HCT116 (cell line): ENCODE data around the gene PPM1H. TPM values are rescaled to one million over a fixed set of nuclear protein-coding genes. Genes with fewer than 3 reads are reported as not detected.

Experiments
- ATAC-seq: fragments of 200-7000 bp; cut with Tn5 transposase; 2 replicates; pipeline ENCODE4 v1.9.1; 2020; ENCODE audit warnings: mild to moderate bottlenecking, moderate library complexity
- BruUV-seq: library from RNA; stranded (reverse); fragments of 400-500 nt; replicated peaks from 2 replicates; lab custom pipeline; 2021; lab: Mats Ljungman, UMichigan
- CTCF ChIA-PET: fragments of 300-600 bp; sonication (Branson Sonifier 250); formaldehyde crosslinking; loops from one replicate; lab custom pipeline; 2021; ENCODE audit warnings: antibody characterized with exemption; lab: Charles Lee
- POLR2A ChIA-PET: fragments of 300-600, 350-600 bp; sonication (Branson Sonifier 250); formaldehyde crosslinking; loops from one replicate; lab custom pipeline; 2021; ENCODE audit warnings: antibody characterized with exemption; lab: Charles Lee
- RAD21 ChIA-PET, 2 experiments: fragments of 300-600 bp; sonication (Branson Sonifier 250); formaldehyde crosslinking; loops; one replicate each; lab custom pipeline; 2023; ENCODE audit warnings: low total read pairs in 2 of 2; ENCODE audit not compliant: uncharacterized antibody in 2 of 2, unreplicated experiment in 2 of 2, low non-redundant PET in 1 of 2; lab: Charles Lee
- DNase-seq: peaks from one replicate; pipeline ENCODE4 v3.0.0-alpha.2; 2010; ENCODE audit warnings: low read depth, low spot score
- H2AFZ ChIP-seq: fragments of 200-600 bp; shearing (Covaris generic), sonication (generic); 2 replicates; pipeline ENCODE4 v1.6.1; 2017; ENCODE audit warnings: low read depth, mixed run types, mixed read lengths, antibody characterized with exemption, low read length; ENCODE audit not compliant: poor library complexity, severe bottlenecking
- H3K27ac ChIP-seq: 2 replicates; pipeline ENCODE4 v1.5.1; 2012; ENCODE audit warnings: low read depth, low read length
- H3K27me3 ChIP-seq: fragments of 200-600 bp; sonication (generic); 2 replicates; pipeline ENCODE4 v1.6.1; 2016; ENCODE audit warnings: mixed run types, low read length, mixed read lengths; ENCODE audit not compliant: insufficient read depth
- H3K36me3 ChIP-seq, 2 experiments: fragments of 200-500 bp in 1 of 2; fragments of 200-600 bp in 1 of 2; sonication (Bioruptor generic) in 1 of 2; sonication (generic) in 1 of 2; 2 replicates each; pipeline versions ENCODE4 v1.5.1 to v1.6.1; 2014 to 2016; ENCODE audit warnings: low read length in 2 of 2, inconsistent platforms in 1 of 2, mixed read lengths in 1 of 2, mixed run types in 1 of 2; ENCODE audit not compliant: insufficient read depth in 2 of 2, control insufficient read depth in 1 of 2
- H3K4me1 ChIP-seq, 2 experiments: fragments of 200-600 bp in 1 of 2; sonication (generic) in 1 of 2; 2 replicates each; pipeline versions ENCODE4 v1.5.1 to v1.6.1; 2012 to 2017; ENCODE audit warnings: low read length in 2 of 2, inconsistent platforms in 1 of 2, mild to moderate bottlenecking in 1 of 2, mixed read lengths in 1 of 2, mixed run types in 1 of 2, moderate library complexity in 1 of 2; ENCODE audit not compliant: insufficient read depth in 2 of 2, control insufficient read depth in 1 of 2
- H3K4me2 ChIP-seq: fragments of 200-600 bp; sonication (generic); 2 replicates; pipeline ENCODE4 v1.6.1; 2017; ENCODE audit warnings: mixed run types, low read length, mixed read lengths
- H3K4me3 ChIP-seq, 2 experiments: fragments of 200-600 bp in 1 of 2; sonication (generic) in 1 of 2; replicated peaks in 1 of 2; 2 replicates each; pipeline ENCODE4 v1.5.1; 2011 to 2016; ENCODE audit warnings: low read length in 2 of 2, control low read depth in 1 of 2, low read depth in 1 of 2, mild to moderate bottlenecking in 1 of 2, mixed read lengths in 1 of 2, mixed run types in 1 of 2
- H3K79me2 ChIP-seq: fragments of 200-600 bp; sonication (generic); 2 replicates; pipeline ENCODE4 v1.6.1; 2017; ENCODE audit warnings: mild to moderate bottlenecking, mixed run types, low read length, moderate library complexity, mixed read lengths; ENCODE audit not compliant: insufficient read depth
- H3K9ac ChIP-seq: fragments of 200-600 bp; sonication (generic); 2 replicates; pipeline ENCODE4 v1.6.1; 2016; ENCODE audit warnings: low read length, mixed read lengths
- H3K9me2 ChIP-seq: fragments of 200-600 bp; sonication (generic), shearing (Covaris generic); 2 replicates; pipeline ENCODE4 v1.6.1; 2017; ENCODE audit warnings: mixed run types, mild to moderate bottlenecking, moderate library complexity; ENCODE audit not compliant: insufficient read depth
- H3K9me3 ChIP-seq, 2 experiments: fragments of 200-500 bp in 1 of 2; fragments of 200-600 bp in 1 of 2; sonication (Bioruptor generic) in 1 of 2; sonication (generic) in 1 of 2; 2 replicates each; pipeline ENCODE4 v1.6.1; 2014 to 2017; ENCODE audit warnings: low read length in 2 of 2, mixed read lengths in 2 of 2, inconsistent platforms in 1 of 2, low read depth in 1 of 2, mild to moderate bottlenecking in 1 of 2, mixed run types in 1 of 2, moderate library complexity in 1 of 2; ENCODE audit not compliant: control insufficient read depth in 1 of 2, insufficient read depth in 1 of 2
- H4K20me1 ChIP-seq: fragments of 200-600 bp; sonication (generic), shearing (Covaris generic); 2 replicates; pipeline ENCODE4 v1.6.1; 2017; ENCODE audit warnings: mixed run types, mild to moderate bottlenecking, moderate library complexity; ENCODE audit not compliant: insufficient read depth
- CTCF ChIP-seq, 3 experiments: fragments of 200-600 bp in 1 of 3; sonication (generic) in 1 of 3; IDR thresholded peaks in 2 of 3; conservative IDR thresholded peaks in 1 of 3; 2 replicates each; pipeline ENCODE4 v1.5.1; 2012 to 2017; ENCODE audit warnings: low read depth in 2 of 3, low read length in 2 of 3, antibody characterized with exemption in 1 of 3, borderline replicate concordance in 1 of 3, control low read depth in 1 of 3, mild to moderate bottlenecking in 1 of 3, mixed read lengths in 1 of 3, mixed run types in 1 of 3, moderate library complexity in 1 of 3; ENCODE audit not compliant: insufficient read depth in 1 of 3
- ELF1 ChIP-seq: IDR thresholded peaks from 2 replicates; pipeline ENCODE4 v1.6.1; 2012; ENCODE audit warnings: low read depth, borderline replicate concordance
- EZH2phosphoT487 ChIP-seq: fragments of 200-600 bp; IDR thresholded peaks from 2 replicates; pipeline ENCODE4 v1.6.1; 2018; ENCODE audit warnings: antibody characterized with exemption, borderline replicate concordance
- FOSL1 ChIP-seq: IDR thresholded peaks from 2 replicates; pipeline ENCODE4 v1.6.1; 2012; ENCODE audit warnings: low read depth
- REST ChIP-seq: IDR thresholded peaks from 2 replicates; pipeline ENCODE4 v1.6.1; 2012; ENCODE audit warnings: low read depth
- ZBTB33 ChIP-seq: IDR thresholded peaks from 2 replicates; pipeline ENCODE4 v1.6.1; 2011; ENCODE audit warnings: mild to moderate bottlenecking, low read length, moderate library complexity; ENCODE audit not compliant: insufficient replicate concordance; ENCODE audit errors: extremely low read depth
- intact Hi-C: fragments of 100-400 bp; cut with micrococcal nuclease; formaldehyde crosslinking; loops from 2 replicates; pipeline ENCODE4 v1.10.0; 2022
- total RNA-seq: library from RNA; stranded (reverse); gene quantifications from one replicate; pipeline ENCODE4 v1.2.1, GENCODE V29; 2021; ENCODE audit not compliant: unreplicated experiment

PPM1H gene
- total RNA-seq, 1 experiment from 2014 or later: 8.0 TPM

GRCh38 chr12:62891805-62892549, 43.0 kb downstream of the PPM1H start:
- H3K9me3 ChIP-seq: no peaks in the 10 kb centered on the region
- H3K36me3 ChIP-seq: no peaks in the 10 kb centered on the region
- no peak overlapping the region for H3K9ac ChIP-seq
- no peak for TF ChIP-seq ELF1
- no peak for TF ChIP-seq CTCF (IDR thresholded peaks at IDR 0.05 in 2 of 3, conservative IDR thresholded peaks at IDR 0.05 in 1 of 3; ENCODE audit: borderline replicate concordance in 1 of 3, insufficient read depth in 1 of 3, low read depth in 2 of 3, low read length in 2 of 3)
- TF ChIP-seq FOSL1: no peak
- TF ChIP-seq EZH2phosphoT487: no peak
- no peak for TF ChIP-seq REST
- TF ChIP-seq ZBTB33: no peak
- ChIA-PET POLR2A (no interaction called here), RAD21 (no interaction called here), CTCF (no interaction called here)
- H3K9me2 ChIP-seq: no peaks in the 10 kb centered on the region
- ATAC-seq: no peak
- no peaks in the 10 kb centered on the region for H3K79me2 ChIP-seq
- no peak overlapping the region for H3K4me2 ChIP-seq
- H3K27me3 ChIP-seq: no peaks in the 10 kb centered on the region
- no peaks in the 10 kb centered on the region for H4K20me1 ChIP-seq
- no TSS peak for BruUV-seq
- no peak for DNase-seq
- H3K4me1 ChIP-seq: 0 out of 4 replicates have a peak, but pooled peaks cover 0 to 3% of the 10 kb centered on the region in 2 experiments
- H2AFZ ChIP-seq: no peak overlapping the region
- no peak overlapping the region for H3K4me3 ChIP-seq
- intact Hi-C loops: no loop called here
- no peak overlapping the region for H3K27ac ChIP-seq
